Measurements from ENCODE around the gene ZFC3H1.

DNA sequence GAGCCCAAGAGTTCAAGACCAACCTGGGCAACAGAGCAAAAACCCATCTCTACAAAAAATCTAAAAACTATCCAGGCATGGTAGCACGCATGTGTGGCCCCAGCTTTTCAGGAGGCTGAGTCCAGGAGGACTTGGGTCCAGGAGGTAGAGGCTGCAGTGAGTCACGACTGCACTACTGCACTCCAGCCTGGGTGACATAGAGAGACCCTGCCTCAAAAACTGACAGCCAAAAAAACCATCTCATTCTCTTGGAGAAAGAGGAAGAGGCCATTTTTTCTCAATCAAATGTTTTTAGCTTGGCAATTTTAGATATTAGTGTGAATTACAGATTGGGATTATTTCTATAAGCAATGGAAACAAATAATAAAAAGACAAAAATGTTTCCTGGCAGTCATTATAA is 38.2 kb downstream of the ZFC3H1 start:
- TF ChIP-seq, protein P1, sequence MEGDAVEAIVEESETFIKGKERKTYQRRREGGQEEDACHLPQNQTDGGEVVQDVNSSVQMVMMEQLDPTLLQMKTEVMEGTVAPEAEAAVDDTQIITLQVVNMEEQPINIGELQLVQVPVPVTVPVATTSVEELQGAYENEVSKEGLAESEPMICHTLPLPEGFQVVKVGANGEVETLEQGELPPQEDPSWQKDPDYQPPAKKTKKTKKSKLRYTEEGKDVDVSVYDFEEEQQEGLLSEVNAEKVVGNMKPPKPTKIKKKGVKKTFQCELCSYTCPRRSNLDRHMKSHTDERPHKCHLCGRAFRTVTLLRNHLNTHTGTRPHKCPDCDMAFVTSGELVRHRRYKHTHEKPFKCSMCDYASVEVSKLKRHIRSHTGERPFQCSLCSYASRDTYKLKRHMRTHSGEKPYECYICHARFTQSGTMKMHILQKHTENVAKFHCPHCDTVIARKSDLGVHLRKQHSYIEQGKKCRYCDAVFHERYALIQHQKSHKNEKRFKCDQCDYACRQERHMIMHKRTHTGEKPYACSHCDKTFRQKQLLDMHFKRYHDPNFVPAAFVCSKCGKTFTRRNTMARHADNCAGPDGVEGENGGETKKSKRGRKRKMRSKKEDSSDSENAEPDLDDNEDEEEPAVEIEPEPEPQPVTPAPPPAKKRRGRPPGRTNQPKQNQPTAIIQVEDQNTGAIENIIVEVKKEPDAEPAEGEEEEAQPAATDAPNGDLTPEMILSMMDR (IDR thresholded peaks at IDR 0.05), result no peak
- TF ChIP-seq EZH2 (IDR thresholded peaks at IDR 0.05), result no peak
- no peak for TF ChIP-seq EZH2phosphoT487 (IDR thresholded peaks at IDR 0.05)
